Measurements from ENCODE around the gene ERG.

The ERG gene

DNA sequence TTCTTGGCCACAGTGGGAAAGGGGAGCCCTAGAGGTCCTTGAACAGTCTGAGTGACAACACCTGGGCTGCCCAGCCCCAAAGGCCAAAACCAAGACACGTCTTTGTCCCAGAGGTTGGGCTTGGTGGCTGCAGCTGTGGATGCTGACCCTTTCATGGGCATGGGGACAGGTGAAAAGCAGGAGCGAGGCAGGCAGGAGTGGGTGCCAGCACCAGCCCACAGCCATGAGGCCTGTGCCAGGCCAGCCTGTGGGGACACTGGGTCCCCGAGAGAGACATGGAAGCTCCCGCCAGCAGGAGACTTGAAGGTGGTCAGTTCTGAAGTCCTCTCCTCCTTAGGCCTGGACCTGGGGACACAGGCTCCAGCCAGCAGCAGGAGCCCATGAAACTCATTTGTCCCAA is 142.9 kb downstream of the ERG start:
- DNase-seq (ENCODE audit: extremely low read depth, insufficient read length), result no peak
- TF ChIP-seq, protein P1, sequence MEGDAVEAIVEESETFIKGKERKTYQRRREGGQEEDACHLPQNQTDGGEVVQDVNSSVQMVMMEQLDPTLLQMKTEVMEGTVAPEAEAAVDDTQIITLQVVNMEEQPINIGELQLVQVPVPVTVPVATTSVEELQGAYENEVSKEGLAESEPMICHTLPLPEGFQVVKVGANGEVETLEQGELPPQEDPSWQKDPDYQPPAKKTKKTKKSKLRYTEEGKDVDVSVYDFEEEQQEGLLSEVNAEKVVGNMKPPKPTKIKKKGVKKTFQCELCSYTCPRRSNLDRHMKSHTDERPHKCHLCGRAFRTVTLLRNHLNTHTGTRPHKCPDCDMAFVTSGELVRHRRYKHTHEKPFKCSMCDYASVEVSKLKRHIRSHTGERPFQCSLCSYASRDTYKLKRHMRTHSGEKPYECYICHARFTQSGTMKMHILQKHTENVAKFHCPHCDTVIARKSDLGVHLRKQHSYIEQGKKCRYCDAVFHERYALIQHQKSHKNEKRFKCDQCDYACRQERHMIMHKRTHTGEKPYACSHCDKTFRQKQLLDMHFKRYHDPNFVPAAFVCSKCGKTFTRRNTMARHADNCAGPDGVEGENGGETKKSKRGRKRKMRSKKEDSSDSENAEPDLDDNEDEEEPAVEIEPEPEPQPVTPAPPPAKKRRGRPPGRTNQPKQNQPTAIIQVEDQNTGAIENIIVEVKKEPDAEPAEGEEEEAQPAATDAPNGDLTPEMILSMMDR (IDR thresholded peaks at IDR 0.05; ENCODE audit: insufficient read depth, low read length, poor library complexity, severe bottlenecking), result no peak
- H3K27me3 ChIP-seq (replicated peaks; ENCODE audit: control insufficient read depth, insufficient read depth, low read length), result no peaks in the 10 kb centered on the region; the same call in 1 of the 2 replicates

GRCh38 chr21:38354746-38355145 is 143.5 kb downstream of the ERG start:
- TF ChIP-seq, protein P1 (IDR thresholded peaks at IDR 0.05; ENCODE audit: insufficient read depth, low read length, poor library complexity, severe bottlenecking), result no peak
- no peaks in the 10 kb centered on the region; the same call in 1 of the 2 replicates for H3K27me3 ChIP-seq (replicated peaks; ENCODE audit: control insufficient read depth, insufficient read depth, low read length)
- DNase-seq (ENCODE audit: extremely low read depth, insufficient read length), result no peak
- H3K36me3 ChIP-seq (ENCODE audit: control insufficient read depth, insufficient read depth, low read length), result no peaks in the 10 kb centered on the region
- no peak overlapping the region for H3K4me3 ChIP-seq (replicated peaks; ENCODE audit: low read depth, low read length)

More for the DNA sequence above, 142.9 kb downstream of the ERG start:
- Histone ChIP-seq H3K36me3 (ENCODE audit: control insufficient read depth, insufficient read depth, low read length) (no peaks in the 10 kb centered on the region), H3K4me3 (replicated peaks; ENCODE audit: low read depth, low read length) (no peak overlapping the region)

DNA sequence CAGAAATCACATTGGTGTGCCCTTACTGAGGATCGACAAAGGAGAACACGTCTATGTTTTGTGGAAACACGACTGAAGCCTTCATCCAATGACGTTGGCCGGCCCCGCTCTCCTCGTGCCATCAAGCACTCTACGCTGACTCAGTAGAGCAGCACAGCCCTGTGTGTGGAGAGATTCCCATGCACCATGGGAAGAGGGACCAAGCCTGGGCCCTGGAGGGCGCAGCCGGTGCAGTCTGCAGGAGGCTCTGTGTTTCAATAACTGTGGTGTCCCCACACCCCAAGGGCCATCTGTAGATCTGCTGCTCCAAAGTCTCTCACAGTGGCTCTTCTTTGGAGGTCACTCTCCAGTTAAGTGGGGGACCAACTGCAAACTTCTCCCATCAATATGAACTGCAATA is 144.0 kb downstream of the ERG start:
- Histone ChIP-seq H3K27me3 (replicated peaks; ENCODE audit: control insufficient read depth, insufficient read depth, low read length) (no peaks in the 10 kb centered on the region; the same call in 1 of the 2 replicates), H3K4me3 (replicated peaks; ENCODE audit: low read depth, low read length) (no peak overlapping the region), H3K36me3 (ENCODE audit: control insufficient read depth, insufficient read depth, low read length) (no peaks in the 10 kb centered on the region)
- DNase-seq (ENCODE audit: extremely low read depth, insufficient read length), result no peak
- TF ChIP-seq, protein P1 (IDR thresholded peaks at IDR 0.05; ENCODE audit: insufficient read depth, low read length, poor library complexity, severe bottlenecking), result no peak

GRCh38 chr21:38352536-38353219 is 145.6 kb downstream of the ERG start:
- TF ChIP-seq, protein P1 (IDR thresholded peaks at IDR 0.05; ENCODE audit: insufficient read depth, low read length, poor library complexity, severe bottlenecking), result peak; percentile 65
- no peak overlapping the region for H3K4me3 ChIP-seq (replicated peaks; ENCODE audit: low read depth, low read length)
- no peaks in the 10 kb centered on the region for H3K36me3 ChIP-seq (ENCODE audit: control insufficient read depth, insufficient read depth, low read length)
- no peak for DNase-seq (ENCODE audit: extremely low read depth, insufficient read length)
- no peaks in the 10 kb centered on the region; the same call in 1 of the 2 replicates for H3K27me3 ChIP-seq (replicated peaks; ENCODE audit: control insufficient read depth, insufficient read depth, low read length)

DNA sequence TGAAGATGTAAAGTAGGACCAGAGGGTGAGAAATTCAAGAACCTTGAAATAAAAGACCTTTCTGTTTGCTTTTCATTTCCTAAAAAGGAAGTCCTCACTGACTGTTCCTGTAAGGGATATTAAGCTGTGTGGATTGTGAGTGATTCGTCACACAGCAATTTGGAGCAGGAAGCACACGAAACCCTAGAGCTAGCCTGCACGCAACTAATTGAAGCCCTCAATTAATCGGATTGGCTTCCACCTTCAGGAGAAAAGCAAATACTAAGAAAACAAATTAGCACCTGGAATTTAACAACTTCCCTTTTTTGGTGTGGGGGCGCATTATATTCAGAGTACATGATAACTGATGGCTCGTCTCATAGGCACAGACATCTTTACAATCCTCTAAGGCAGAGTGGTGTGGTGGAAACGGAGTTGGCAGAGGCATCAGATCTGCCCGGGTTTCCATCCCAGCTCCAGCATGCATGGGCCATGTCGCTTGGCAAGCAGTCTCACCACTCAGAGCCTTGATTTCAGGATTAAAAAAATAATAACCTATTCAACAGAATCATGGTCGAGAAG is 146.2 kb downstream of the ERG start:
- no peak overlapping the region for H3K4me3 ChIP-seq (replicated peaks; ENCODE audit: low read depth, low read length)
- no peaks in the 10 kb centered on the region for H3K36me3 ChIP-seq (ENCODE audit: control insufficient read depth, insufficient read depth, low read length)
- no peak for DNase-seq (ENCODE audit: extremely low read depth, insufficient read length)
- no peaks in the 10 kb centered on the region; the same call in 1 of the 2 replicates for H3K27me3 ChIP-seq (replicated peaks; ENCODE audit: control insufficient read depth, insufficient read depth, low read length)
- TF ChIP-seq, protein P1 (IDR thresholded peaks at IDR 0.05; ENCODE audit: insufficient read depth, low read length, poor library complexity, severe bottlenecking), result no peak

All from GM06990 (cell line).